Panc1 (cell line): ENCODE results near the gene ZNF211. TPM values are rescaled to one million over a fixed set of nuclear protein-coding genes. Genes with fewer than 3 reads are reported as not detected.

Source experiments
- ATAC-seq: fragments of 200-7000 bp; cut with Tn5 transposase; 2 replicates; pipeline ENCODE4 v1.9.1; 2020; ENCODE audit warnings: mild to moderate bottlenecking, moderate library complexity
- BruUV-seq: library from RNA; stranded (reverse); fragments of 400-500 nt; replicated peaks from 2 replicates; lab custom pipeline; 2021; lab: Mats Ljungman, UMichigan
- CTCF ChIA-PET: fragments of 300-600 bp; sonication (Branson Sonifier 250); formaldehyde crosslinking; loops from one replicate; lab custom pipeline; 2022; ENCODE audit warnings: antibody characterized with exemption; lab: Charles Lee
- POLR2A ChIA-PET: fragments of 300-600 bp; sonication (Branson Sonifier 250); formaldehyde crosslinking; loops from one replicate; lab custom pipeline; 2022; ENCODE audit warnings: antibody characterized with exemption; lab: Charles Lee
- DNase-seq: peaks from one replicate; pipeline ENCODE4 v3.0.0-alpha.2; 2010; ENCODE audit warnings: low read depth, low spot score
- H3K27ac ChIP-seq: 2 replicates; pipeline ENCODE4 v1.5.1; 2011; ENCODE audit warnings: mild to moderate bottlenecking, low read length, inconsistent platforms
- H3K27me3 ChIP-seq: fragments of 200-500 bp; sonication (Bioruptor generic); 2 replicates; pipeline ENCODE4 v1.6.0; 2014; ENCODE audit warnings: low read length, inconsistent platforms; ENCODE audit not compliant: control insufficient read depth, insufficient read depth
- H3K36me3 ChIP-seq: fragments of 200-500 bp; sonication (Bioruptor generic); 2 replicates; pipeline ENCODE4 v1.5.1; 2014; ENCODE audit warnings: inconsistent platforms, mild to moderate bottlenecking, low read length, moderate library complexity; ENCODE audit not compliant: control insufficient read depth, insufficient read depth
- H3K4me1 ChIP-seq: 2 replicates; pipeline ENCODE4 v1.5.1; 2011; ENCODE audit warnings: inconsistent platforms, mild to moderate bottlenecking, low read length, moderate library complexity; ENCODE audit not compliant: control insufficient read depth, insufficient read depth
- H3K4me3 ChIP-seq, 2 experiments: 2 replicates each; pipeline ENCODE4 v1.5.1; 2011 to 2012; ENCODE audit warnings: low read depth in 2 of 2, low read length in 2 of 2, mild to moderate bottlenecking in 2 of 2, inconsistent platforms in 1 of 2, moderate library complexity in 1 of 2
- H3K9me3 ChIP-seq: fragments of 200-500 bp; sonication (Bioruptor generic); 2 replicates; pipeline ENCODE4 v1.5.1; 2014; ENCODE audit warnings: low read depth, mild to moderate bottlenecking, inconsistent platforms, low read length, moderate library complexity; ENCODE audit not compliant: control insufficient read depth, insufficient read depth
- POLR2AphosphoS5 ChIP-seq: IDR thresholded peaks from 2 replicates; pipeline ENCODE4 v1.6.1; 2012; ENCODE audit warnings: mild to moderate bottlenecking, low read depth, low read length, moderate library complexity
- SIN3A ChIP-seq: IDR thresholded peaks from 2 replicates; pipeline ENCODE4 v1.6.1; 2012; ENCODE audit warnings: low read depth, mild to moderate bottlenecking, low read length, moderate library complexity, borderline replicate concordance; ENCODE audit not compliant: insufficient read depth
- TCF7L2 ChIP-seq: IDR thresholded peaks from 2 replicates; pipeline ENCODE4 v1.6.1; 2011; ENCODE audit warnings: mild to moderate bottlenecking, low read depth, low read length, inconsistent platforms
- in situ Hi-C: cut with HindIII; loops from 2 replicates; pipeline ENCODE4 v1.10.0; 2016; ENCODE audit warnings: low sequenced_read_pairs, low pct_unique_long_range_greater_than_20kb
- intact Hi-C: fragments of 100-400 bp; cut with micrococcal nuclease; formaldehyde crosslinking; loops from one replicate; pipeline ENCODE4 v1.10.0; 2022; ENCODE audit not compliant: unreplicated experiment
- total RNA-seq: library from RNA; stranded (reverse); gene quantifications from one replicate; pipeline ENCODE4 v1.2.1, GENCODE V29; 2021; ENCODE audit not compliant: unreplicated experiment
- TF ChIP-seq, protein P1 (sequence below): fragments of 450-650 bp; IDR thresholded peaks from 2 replicates; pipeline ENCODE4 v1.5.1; 2017; ENCODE audit warnings: mild to moderate bottlenecking
- TF ChIP-seq, protein P2 (sequence below), 2 experiments: IDR thresholded peaks; 2 replicates each; pipeline ENCODE4 v1.6.1; 2011 to 2012; ENCODE audit warnings: low read depth in 2 of 2, control low read depth in 1 of 2, low read length in 1 of 2, mild to moderate bottlenecking in 1 of 2, moderate library complexity in 1 of 2; ENCODE audit not compliant: insufficient read depth in 1 of 2

The ZNF211 gene
- total RNA-seq, 1 experiment from 2014 or later = 13.9 TPM

DNA sequence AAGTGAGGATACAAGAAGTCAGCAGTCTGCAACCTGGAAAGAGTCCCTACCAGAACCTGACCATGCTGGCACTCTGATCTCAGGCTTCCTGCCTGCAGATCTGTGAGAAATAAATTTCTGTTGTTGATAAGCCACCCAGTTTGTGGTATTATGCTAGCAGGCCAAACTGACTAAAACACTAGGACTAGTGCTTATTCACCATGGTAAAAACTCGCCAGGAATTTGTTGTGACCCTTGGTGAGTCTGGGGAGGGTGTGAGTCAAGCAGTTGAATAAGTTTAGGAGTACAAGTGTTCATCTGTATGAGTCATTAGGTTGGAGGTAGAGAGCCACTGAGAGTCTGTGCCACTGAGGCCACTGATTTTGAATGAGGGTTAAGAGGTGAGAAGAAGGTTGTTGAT lies 45.4 kb upstream of the ZNF211 start:
- ChIA-PET CTCF (no interaction called here), POLR2A (no interaction called here)
- no peak for DNase-seq
- no peak overlapping the region for H3K27ac ChIP-seq
- no peaks in the 10 kb centered on the region for H3K4me1 ChIP-seq
- no peaks in the 10 kb centered on the region for H3K27me3 ChIP-seq
- intact Hi-C loops = no loop called here
- no peak overlapping the region for H3K4me3 ChIP-seq
- no TSS peak for BruUV-seq
- ATAC-seq = no peak
- peaks cover 20% of the 10 kb centered on the region for H3K9me3 ChIP-seq
- TF ChIP-seq TCF7L2 = no peak
- no peak for TF ChIP-seq SIN3A
- TF ChIP-seq POLR2AphosphoS5 = no peak
- TF ChIP-seq, protein P1, sequence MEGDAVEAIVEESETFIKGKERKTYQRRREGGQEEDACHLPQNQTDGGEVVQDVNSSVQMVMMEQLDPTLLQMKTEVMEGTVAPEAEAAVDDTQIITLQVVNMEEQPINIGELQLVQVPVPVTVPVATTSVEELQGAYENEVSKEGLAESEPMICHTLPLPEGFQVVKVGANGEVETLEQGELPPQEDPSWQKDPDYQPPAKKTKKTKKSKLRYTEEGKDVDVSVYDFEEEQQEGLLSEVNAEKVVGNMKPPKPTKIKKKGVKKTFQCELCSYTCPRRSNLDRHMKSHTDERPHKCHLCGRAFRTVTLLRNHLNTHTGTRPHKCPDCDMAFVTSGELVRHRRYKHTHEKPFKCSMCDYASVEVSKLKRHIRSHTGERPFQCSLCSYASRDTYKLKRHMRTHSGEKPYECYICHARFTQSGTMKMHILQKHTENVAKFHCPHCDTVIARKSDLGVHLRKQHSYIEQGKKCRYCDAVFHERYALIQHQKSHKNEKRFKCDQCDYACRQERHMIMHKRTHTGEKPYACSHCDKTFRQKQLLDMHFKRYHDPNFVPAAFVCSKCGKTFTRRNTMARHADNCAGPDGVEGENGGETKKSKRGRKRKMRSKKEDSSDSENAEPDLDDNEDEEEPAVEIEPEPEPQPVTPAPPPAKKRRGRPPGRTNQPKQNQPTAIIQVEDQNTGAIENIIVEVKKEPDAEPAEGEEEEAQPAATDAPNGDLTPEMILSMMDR = no peak
- TF ChIP-seq, protein P2, sequence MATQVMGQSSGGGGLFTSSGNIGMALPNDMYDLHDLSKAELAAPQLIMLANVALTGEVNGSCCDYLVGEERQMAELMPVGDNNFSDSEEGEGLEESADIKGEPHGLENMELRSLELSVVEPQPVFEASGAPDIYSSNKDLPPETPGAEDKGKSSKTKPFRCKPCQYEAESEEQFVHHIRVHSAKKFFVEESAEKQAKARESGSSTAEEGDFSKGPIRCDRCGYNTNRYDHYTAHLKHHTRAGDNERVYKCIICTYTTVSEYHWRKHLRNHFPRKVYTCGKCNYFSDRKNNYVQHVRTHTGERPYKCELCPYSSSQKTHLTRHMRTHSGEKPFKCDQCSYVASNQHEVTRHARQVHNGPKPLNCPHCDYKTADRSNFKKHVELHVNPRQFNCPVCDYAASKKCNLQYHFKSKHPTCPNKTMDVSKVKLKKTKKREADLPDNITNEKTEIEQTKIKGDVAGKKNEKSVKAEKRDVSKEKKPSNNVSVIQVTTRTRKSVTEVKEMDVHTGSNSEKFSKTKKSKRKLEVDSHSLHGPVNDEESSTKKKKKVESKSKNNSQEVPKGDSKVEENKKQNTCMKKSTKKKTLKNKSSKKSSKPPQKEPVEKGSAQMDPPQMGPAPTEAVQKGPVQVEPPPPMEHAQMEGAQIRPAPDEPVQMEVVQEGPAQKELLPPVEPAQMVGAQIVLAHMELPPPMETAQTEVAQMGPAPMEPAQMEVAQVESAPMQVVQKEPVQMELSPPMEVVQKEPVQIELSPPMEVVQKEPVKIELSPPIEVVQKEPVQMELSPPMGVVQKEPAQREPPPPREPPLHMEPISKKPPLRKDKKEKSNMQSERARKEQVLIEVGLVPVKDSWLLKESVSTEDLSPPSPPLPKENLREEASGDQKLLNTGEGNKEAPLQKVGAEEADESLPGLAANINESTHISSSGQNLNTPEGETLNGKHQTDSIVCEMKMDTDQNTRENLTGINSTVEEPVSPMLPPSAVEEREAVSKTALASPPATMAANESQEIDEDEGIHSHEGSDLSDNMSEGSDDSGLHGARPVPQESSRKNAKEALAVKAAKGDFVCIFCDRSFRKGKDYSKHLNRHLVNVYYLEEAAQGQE (IDR thresholded peaks at IDR 0.05; ENCODE audit: insufficient read depth in 1 of 2, low read depth in 2 of 2, low read length in 1 of 2) = no peak
- in situ Hi-C loops = no loop called here
- no peaks in the 10 kb centered on the region for H3K36me3 ChIP-seq

DNA sequence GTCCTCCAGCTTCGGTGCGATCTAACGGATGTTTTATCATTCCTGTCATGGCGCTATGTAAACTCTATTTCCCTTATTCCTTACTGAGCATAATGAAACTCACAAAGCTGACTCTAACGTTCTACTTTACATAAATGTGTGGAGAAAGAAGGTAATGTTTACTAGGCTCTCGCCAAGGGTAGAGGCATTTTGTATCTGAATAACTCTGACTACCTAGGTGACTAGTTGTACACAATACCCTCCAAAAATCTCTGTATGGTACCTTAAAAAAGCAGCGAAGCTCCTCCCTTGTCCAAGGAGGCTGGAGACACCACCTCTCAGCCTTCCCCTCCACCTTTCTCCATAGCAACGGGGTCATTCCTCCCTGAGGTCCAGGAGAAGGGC lies 33.6 kb upstream of the ZNF211 start:
- DNase-seq (no peak), ATAC-seq (no peak)
- TF ChIP-seq POLR2AphosphoS5 (no peak), SIN3A (no peak), TCF7L2 (no peak)
- TF ChIP-seq, protein P1 = no peak
- TF ChIP-seq, protein P2 (IDR thresholded peaks at IDR 0.05; ENCODE audit: insufficient read depth in 1 of 2, low read depth in 2 of 2, low read length in 1 of 2) = no peak
- Histone ChIP-seq H3K27ac (peak overlapping the region; percentile 64), H3K4me3 (peak overlapping the region; percentile 74 to 79), H3K4me1 (peaks cover 4% of the 10 kb centered on the region), H3K9me3 (peaks cover 23% of the 10 kb centered on the region; the same call in 1 of the 2 replicates), H3K27me3 (no peaks in the 10 kb centered on the region), H3K36me3 (no peaks in the 10 kb centered on the region)
- intact Hi-C loops = no loop called here
- BruUV-seq = no TSS peak
- ChIA-PET CTCF (no interaction called here), POLR2A (interaction anchor here (0.6 kb wide), 1 partner anchor 64 kb away, joined by 7 read pairs; no protein-coding TSS in a partner anchor)
- in situ Hi-C loops = no loop called here
